Neural progenitor cell (in vitro differentiated cells): ENCODE measurements around the gene PPM1H. TPM values are rescaled to one million over a fixed set of nuclear protein-coding genes. Genes with fewer than 3 reads are reported as not detected.

ENCODE experiments used
- DNase-seq: peaks from one replicate; pipeline ENCODE4 v3.0.0-alpha.2; 2016; ENCODE audit warnings: low spot score
- H2AFZ ChIP-seq: fragments of 200-600 bp; sonication (generic); replicated peaks from 2 replicates; pipeline ENCODE4 v1.6.1; 2016; ENCODE audit warnings: antibody characterized with exemption
- H3F3A ChIP-seq: fragments of 200-600 bp; sonication (generic); 2 replicates; pipeline ENCODE4 v1.6.1; 2016; ENCODE audit warnings: antibody characterized with exemption, low read depth
- H3K27ac ChIP-seq: fragments of 200-600 bp; sonication (generic); 2 replicates; pipeline ENCODE4 v1.5.1; 2016; ENCODE audit warnings: mild to moderate bottlenecking
- H3K27me3 ChIP-seq: fragments of 200-600 bp; sonication (generic); 2 replicates; pipeline ENCODE4 v1.6.1; 2016; ENCODE audit warnings: mild to moderate bottlenecking, moderate library complexity
- H3K36me3 ChIP-seq: fragments of 200-600 bp; sonication (generic); 2 replicates; pipeline ENCODE4 v1.5.1; 2016
- H3K4me1 ChIP-seq: fragments of 200-600 bp; sonication (generic); 2 replicates; pipeline ENCODE4 v1.6.1; 2016; ENCODE audit warnings: mixed run types
- H3K4me2 ChIP-seq: fragments of 200-600 bp; sonication (generic); 2 replicates; pipeline ENCODE4 v1.6.1; 2016
- H3K4me3 ChIP-seq: fragments of 200-600 bp; sonication (generic); 2 replicates; pipeline ENCODE4 v1.5.1; 2016
- H3K79me2 ChIP-seq: fragments of 200-600 bp; sonication (generic); 2 replicates; pipeline ENCODE4 v1.6.1; 2016; ENCODE audit warnings: low read depth
- H3K9ac ChIP-seq: fragments of 200-600 bp; sonication (generic); 2 replicates; pipeline ENCODE4 v1.6.1; 2016
- H3K9me3 ChIP-seq: fragments of 200-600 bp; sonication (generic); 2 replicates; pipeline ENCODE4 v1.5.1; 2016; ENCODE audit warnings: low read depth
- H4K20me1 ChIP-seq: fragments of 200-600 bp; sonication (generic); 2 replicates; pipeline ENCODE4 v1.6.1; 2016; ENCODE audit warnings: low read depth
- H3K27ac Mint-ChIP-seq: 3 replicates; pipeline ENCODE4 v1.8.0; 2021; ENCODE audit warnings: mixed read lengths
- H3K27me3 Mint-ChIP-seq: 2 replicates; pipeline ENCODE4 v1.8.0; 2022; ENCODE audit warnings: low read depth, mild to moderate bottlenecking, inconsistent platforms, moderate library complexity, mixed read lengths; ENCODE audit not compliant: insufficient read depth
- H3K36me3 Mint-ChIP-seq: 3 replicates; pipeline ENCODE4 v1.8.0; 2021; ENCODE audit warnings: mixed read lengths
- H3K4me1 Mint-ChIP-seq: 3 replicates; pipeline ENCODE4 v1.8.0; 2021; ENCODE audit warnings: mixed read lengths
- H3K4me3 Mint-ChIP-seq: 3 replicates; pipeline ENCODE4 v1.8.0; 2021; ENCODE audit warnings: mild to moderate bottlenecking, moderate library complexity, mixed read lengths
- H3K9me3 Mint-ChIP-seq: 3 replicates; pipeline ENCODE4 v1.8.0; 2020; ENCODE audit warnings: mixed read lengths
- EZH2 ChIP-seq: fragments of 200-600 bp; sonication (generic); IDR thresholded peaks from 2 replicates; pipeline ENCODE4 v1.6.1; 2017; ENCODE audit warnings: antibody characterized with exemption, mild to moderate bottlenecking, moderate library complexity
- EZH2phosphoT487 ChIP-seq: fragments of 200-600 bp; sonication (generic); IDR thresholded peaks from 2 replicates; pipeline ENCODE4 v1.6.1; 2017; ENCODE audit warnings: antibody characterized with exemption
- total RNA-seq: library from RNA; depleted of rRNA; stranded (reverse); fragments of >200 nt; gene quantifications from 2 replicates; pipeline ENCODE4 v1.2.3, GENCODE V29; 2015; ENCODE audit warnings: low replicate concordance
- TF ChIP-seq, protein P1 (sequence below): fragments of 200-600 bp; sonication (generic); IDR thresholded peaks from 2 replicates; pipeline ENCODE4 v1.5.1; 2017; ENCODE audit warnings: antibody characterized with exemption, mild to moderate bottlenecking

PPM1H gene
- total RNA-seq, 1 donor from 2014 or later: 4.6 TPM

- no peaks in the 10 kb centered on the region for H3K27me3 Mint-ChIP-seq
- peaks cover 2% of the 10 kb centered on the region for H3K9me3 Mint-ChIP-seq
- H3K27ac ChIP-seq: no peak overlapping the region
- H3K36me3 Mint-ChIP-seq: peaks cover 2% of the 10 kb centered on the region
- H3K27ac Mint-ChIP-seq: peak overlapping the region; percentile 90
- DNase-seq: no peak
- no peaks in the 10 kb centered on the region for H3K4me1 ChIP-seq
- TF ChIP-seq, protein P1, sequence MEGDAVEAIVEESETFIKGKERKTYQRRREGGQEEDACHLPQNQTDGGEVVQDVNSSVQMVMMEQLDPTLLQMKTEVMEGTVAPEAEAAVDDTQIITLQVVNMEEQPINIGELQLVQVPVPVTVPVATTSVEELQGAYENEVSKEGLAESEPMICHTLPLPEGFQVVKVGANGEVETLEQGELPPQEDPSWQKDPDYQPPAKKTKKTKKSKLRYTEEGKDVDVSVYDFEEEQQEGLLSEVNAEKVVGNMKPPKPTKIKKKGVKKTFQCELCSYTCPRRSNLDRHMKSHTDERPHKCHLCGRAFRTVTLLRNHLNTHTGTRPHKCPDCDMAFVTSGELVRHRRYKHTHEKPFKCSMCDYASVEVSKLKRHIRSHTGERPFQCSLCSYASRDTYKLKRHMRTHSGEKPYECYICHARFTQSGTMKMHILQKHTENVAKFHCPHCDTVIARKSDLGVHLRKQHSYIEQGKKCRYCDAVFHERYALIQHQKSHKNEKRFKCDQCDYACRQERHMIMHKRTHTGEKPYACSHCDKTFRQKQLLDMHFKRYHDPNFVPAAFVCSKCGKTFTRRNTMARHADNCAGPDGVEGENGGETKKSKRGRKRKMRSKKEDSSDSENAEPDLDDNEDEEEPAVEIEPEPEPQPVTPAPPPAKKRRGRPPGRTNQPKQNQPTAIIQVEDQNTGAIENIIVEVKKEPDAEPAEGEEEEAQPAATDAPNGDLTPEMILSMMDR: no peak
- no peak for TF ChIP-seq EZH2
- no peak for TF ChIP-seq EZH2phosphoT487
- H3K4me2 ChIP-seq: no peak overlapping the region
- H3K9ac ChIP-seq: no peak overlapping the region
- H2AFZ ChIP-seq: no peak overlapping the region
- H3K4me3 ChIP-seq: no peak overlapping the region
- H3K27me3 ChIP-seq: no peaks in the 10 kb centered on the region
- H3K79me2 ChIP-seq: no peaks in the 10 kb centered on the region
- no peak overlapping the region for H3K4me3 Mint-ChIP-seq
- H4K20me1 ChIP-seq: no peaks in the 10 kb centered on the region
- H3K4me1 Mint-ChIP-seq: peaks cover 33% of the 10 kb centered on the region
- H3K9me3 ChIP-seq: no peaks in the 10 kb centered on the region
- no peaks in the 10 kb centered on the region for H3F3A ChIP-seq
- no peaks in the 10 kb centered on the region for H3K36me3 ChIP-seq
Measured at GRCh38 chr12:62770381-62770780, 164.6 kb downstream of the PPM1H start.

- Histone ChIP-seq H3K27me3 (no peaks in the 10 kb centered on the region), H3K27ac (no peak overlapping the region), H3K4me2 (no peak overlapping the region), H3K79me2 (no peaks in the 10 kb centered on the region), H3F3A (no peaks in the 10 kb centered on the region), H3K4me3 (no peak overlapping the region), H3K4me1 (no peaks in the 10 kb centered on the region), H4K20me1 (no peaks in the 10 kb centered on the region), H3K36me3 (no peaks in the 10 kb centered on the region), H3K9ac (no peak overlapping the region), H2AFZ (no peak overlapping the region), H3K9me3 (no peaks in the 10 kb centered on the region)
- no peak overlapping the region for H3K27ac Mint-ChIP-seq
- H3K36me3 Mint-ChIP-seq: peaks cover 2% of the 10 kb centered on the region
- TF ChIP-seq, protein P1: no peak
- no peak for TF ChIP-seq EZH2phosphoT487
- TF ChIP-seq EZH2: no peak
- DNase-seq: no peak
- H3K9me3 Mint-ChIP-seq: peaks cover 2% of the 10 kb centered on the region
- H3K4me3 Mint-ChIP-seq: no peak overlapping the region
- no peaks in the 10 kb centered on the region for H3K27me3 Mint-ChIP-seq
- H3K4me1 Mint-ChIP-seq: peaks cover 33% of the 10 kb centered on the region
Measured at GRCh38 chr12:62769076-62769619, 165.8 kb downstream of the PPM1H start.

DNA sequence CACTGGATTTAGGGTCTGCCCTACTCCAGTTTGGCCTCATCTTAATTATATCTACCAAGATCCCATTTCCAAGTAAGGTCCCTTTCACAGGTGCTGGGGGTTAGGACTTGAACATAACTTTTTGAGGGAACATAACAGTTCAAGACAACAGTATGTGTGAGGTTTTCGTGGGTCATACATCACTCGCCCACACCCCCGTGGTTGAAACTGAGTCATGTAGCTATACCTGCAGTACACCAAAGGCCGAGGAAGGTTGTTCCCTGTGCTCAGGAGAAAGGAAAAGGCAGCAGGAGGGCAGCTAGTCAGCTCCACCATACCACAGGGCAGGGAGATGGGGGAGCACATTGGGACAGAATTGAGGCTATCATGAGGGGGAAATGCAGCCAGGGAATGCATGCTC is 167.0 kb downstream of the PPM1H start:
- Histone ChIP-seq H3F3A (no peaks in the 10 kb centered on the region), H3K4me1 (no peaks in the 10 kb centered on the region), H3K4me3 (no peak overlapping the region), H3K36me3 (no peaks in the 10 kb centered on the region), H3K4me2 (no peak overlapping the region), H3K79me2 (no peaks in the 10 kb centered on the region), H2AFZ (no peak overlapping the region), H4K20me1 (no peaks in the 10 kb centered on the region), H3K27ac (no peak overlapping the region), H3K27me3 (no peaks in the 10 kb centered on the region), H3K9me3 (no peaks in the 10 kb centered on the region), H3K9ac (no peak overlapping the region)
- Mint-ChIP-seq H3K27ac (no peak overlapping the region), H3K9me3 (peaks cover 4% of the 10 kb centered on the region), H3K4me1 (peaks cover 33% of the 10 kb centered on the region), H3K27me3 (no peaks in the 10 kb centered on the region), H3K4me3 (no peak overlapping the region), H3K36me3 (peaks cover 2% of the 10 kb centered on the region)
- no peak for DNase-seq
- TF ChIP-seq EZH2phosphoT487 (no peak), EZH2 (no peak)
- TF ChIP-seq, protein P1: no peak
